GM19328 (cell line): ENCODE results near the gene NRTN.
"Not testable (repeated sequence)": the region's sequence is repeated elsewhere in the genome, so short reads cannot be mapped to it uniquely, and the experiment has no call there.

Experiments
- ATAC-seq: cut with Tn5 transposase; IDR thresholded peaks from one replicate; pipeline ENCODE4 v1.9.1; 2021; ENCODE audit warnings: mild to moderate bottlenecking, moderate library complexity; ENCODE audit not compliant: unreplicated experiment

NRTN gene

GRCh38 chr19:5804516-5805461, at the start of gene NRTN:
Gene NRTN, plus strand, starts transcription at chr19:5805067. Its CDS starts 19,099 bp downstream, at chr19:5824166.
- no peak for ATAC-seq

- no peak for ATAC-seq
Observed at GRCh38 chr19:5762608-5763217, 42.2 kb upstream of the NRTN start.

GRCh38 chr19:5765220-5765619, 39.6 kb upstream of the NRTN start:
- ATAC-seq = no peak

GRCh38 chr19:5767949-5768348, 36.9 kb upstream of the NRTN start:
- no peak for ATAC-seq

- ATAC-seq = no peak
Observed at GRCh38 chr19:5772416-5772815, 32.5 kb upstream of the NRTN start.

- no peak for ATAC-seq
Observed at GRCh38 chr19:5773276-5773675, 31.6 kb upstream of the NRTN start.

GRCh38 chr19:5774921-5775320, 29.9 kb upstream of the NRTN start:
- ATAC-seq = no peak

GRCh38 chr19:5775668-5776309, 29.1 kb upstream of the NRTN start:
- ATAC-seq = no peak

- ATAC-seq = no peak
Observed at GRCh38 chr19:5778402-5778801, 26.5 kb upstream of the NRTN start.

GRCh38 chr19:5780916-5781315, 24.0 kb upstream of the NRTN start:
- not testable (repeated sequence) for ATAC-seq

- no peak for ATAC-seq
Observed at GRCh38 chr19:5782322-5782721, 22.5 kb upstream of the NRTN start.

- ATAC-seq = no peak
Observed at GRCh38 chr19:5782945-5783919, 21.6 kb upstream of the NRTN start.

- no peak for ATAC-seq
Observed at GRCh38 chr19:5784581-5785147, 20.2 kb upstream of the NRTN start, which contains the start of gene PRR22. Gene PRR22, minus strand, starts transcription at chr19:5784746. Its CDS starts 86 bp downstream, at chr19:5784660.

- no peak for ATAC-seq
Observed at GRCh38 chr19:5785423-5785822, 19.4 kb upstream of the NRTN start.

GRCh38 chr19:5786593-5787408, 18.1 kb upstream of the NRTN start:
- no peak for ATAC-seq

- ATAC-seq = no peak
Observed at GRCh38 chr19:5787409-5788182, 17.3 kb upstream of the NRTN start.

- ATAC-seq = no peak
Observed at GRCh38 chr19:5788422-5788821, 16.4 kb upstream of the NRTN start.

- no peak for ATAC-seq
Observed at GRCh38 chr19:5789351-5789761, 15.5 kb upstream of the NRTN start.
